K562 treated with DMSO at 1 percent for 24 hours (cell line): ENCODE results near the gene PADI2. TPM values are rescaled to one million over a fixed set of nuclear protein-coding genes. Genes with fewer than 3 reads are reported as not detected.

ENCODE experiments used
- total RNA-seq: library from RNA; unstranded; fragments of 300-600 nt; gene quantifications from 2 replicates; pipeline ENCODE4 v1.2.3, GENCODE V29; 2022; ENCODE audit warnings: low read depth; ENCODE audit not compliant: insufficient read depth

The PADI2 gene
- total RNA-seq, result 0.47 TPM in 1 of 2 replicates, not detected in the other

GRCh38 chr1:17119076-17119772 lies at the start of gene PADI2:
PADI2 (minus strand) TSS chr1:17119451; CDS start chr1:17119371, 80 bp downstream.

GRCh38 chr1:17053685-17054410 lies 65.4 kb downstream of the PADI2 start, which contains the start of gene SDHB:
SDHB (minus strand) TSS chr1:17054032; CDS start chr1:17054019, 13 bp downstream.

Other genes with a start within 250 kb of the PADI2 start
- gene RNU1-2, start 223.5 kb downstream of the PADI2 start, total RNA-seq, result not detected in 2 replicates
- 18.7 and 19.5 TPM in 2 replicates for gene CROCC, start 197.5 kb downstream of the PADI2 start, total RNA-seq
- gene MFAP2, start 138.8 kb downstream of the PADI2 start, total RNA-seq, result not detected in 2 replicates
- 98.3 and 109 TPM in 2 replicates for gene ATP13A2, start 107.5 kb downstream of the PADI2 start, total RNA-seq
- 163 and 176 TPM in 2 replicates for gene SDHB, start 65.4 kb downstream of the PADI2 start, total RNA-seq
- gene PADI1, start 85.7 kb upstream of the PADI2 start, total RNA-seq, result not detected in 2 replicates
- gene PADI3, start 129.6 kb upstream of the PADI2 start, total RNA-seq, result 0.13 and 0.24 TPM in 2 replicates
- 0.15 TPM in 1 of 2 replicates, not detected in the other for gene PADI4, start 188.7 kb upstream of the PADI2 start, total RNA-seq